Hypothalamus (tissue), 51 donors: Measurements from ENCODE around the gene ARHGAP10.

Source experiments
- DNase-seq, 51 donors: peaks; one replicate each; lab custom pipeline; 2025; lab: John Stamatoyannopoulos, UW

The ARHGAP10 gene

DNA sequence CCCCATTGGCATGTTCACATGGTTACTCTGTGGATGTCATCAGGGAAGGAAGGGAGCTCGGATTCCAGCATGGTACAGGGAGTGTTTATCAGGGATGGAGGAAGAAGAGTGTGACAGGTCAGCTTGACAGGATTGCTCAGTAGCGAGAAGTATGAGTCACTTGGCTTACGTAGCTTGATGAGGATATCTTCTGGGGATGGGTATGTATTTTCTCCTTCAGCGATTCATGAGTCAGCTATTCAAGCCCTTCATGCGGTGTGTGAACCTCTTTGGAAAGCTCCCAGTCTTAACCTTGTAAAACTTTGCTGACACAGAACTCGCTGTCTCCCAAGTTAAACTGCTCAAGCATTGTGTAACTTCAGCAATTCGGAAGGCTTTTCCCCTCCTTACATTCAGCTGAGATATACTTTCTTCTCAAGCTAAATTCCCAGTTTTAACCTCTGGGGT is 275.4 kb downstream of the ARHGAP10 start:
- no peak for DNase-seq

DNA sequence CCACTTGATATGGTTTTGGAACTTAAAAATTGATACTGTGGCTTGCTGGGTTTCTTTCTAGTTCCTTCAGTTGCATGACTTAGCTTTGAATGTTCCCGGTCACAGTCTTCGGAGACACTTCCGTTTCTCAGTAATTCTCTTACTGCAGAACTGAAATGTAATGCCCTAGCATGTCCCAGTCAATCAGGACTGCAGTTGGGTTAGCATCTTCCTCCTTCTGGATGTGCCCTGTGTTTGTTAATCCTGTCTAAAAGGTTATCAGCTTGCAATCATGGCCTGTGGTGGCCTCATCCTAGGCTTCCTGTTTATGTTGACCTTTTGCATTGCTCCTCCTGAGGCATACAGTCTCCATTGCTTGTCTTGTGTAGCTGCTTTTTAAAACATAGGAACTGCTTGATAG is 275.9 kb downstream of the ARHGAP10 start:
- DNase-seq: no peak

DNA sequence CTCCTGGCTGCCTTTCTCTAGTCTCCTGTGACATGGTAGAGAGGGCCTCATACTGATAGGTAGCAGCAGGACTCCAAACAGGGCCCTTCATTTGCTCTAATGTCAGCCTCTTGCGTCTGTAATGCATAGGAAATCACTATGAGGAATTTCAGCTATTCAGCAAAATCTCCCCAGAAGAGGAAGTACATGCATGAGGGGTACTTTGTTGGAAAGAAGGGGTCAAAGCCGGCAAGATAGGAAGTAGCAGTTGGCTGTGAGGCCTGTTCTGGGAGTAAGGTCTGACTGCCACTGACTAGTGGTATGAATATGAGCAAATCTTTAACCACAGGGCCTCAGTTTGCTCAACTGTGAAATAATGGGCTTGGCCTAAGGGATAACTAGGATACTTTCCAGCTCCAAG is 283.2 kb downstream of the ARHGAP10 start:
- DNase-seq: no peak

DNA sequence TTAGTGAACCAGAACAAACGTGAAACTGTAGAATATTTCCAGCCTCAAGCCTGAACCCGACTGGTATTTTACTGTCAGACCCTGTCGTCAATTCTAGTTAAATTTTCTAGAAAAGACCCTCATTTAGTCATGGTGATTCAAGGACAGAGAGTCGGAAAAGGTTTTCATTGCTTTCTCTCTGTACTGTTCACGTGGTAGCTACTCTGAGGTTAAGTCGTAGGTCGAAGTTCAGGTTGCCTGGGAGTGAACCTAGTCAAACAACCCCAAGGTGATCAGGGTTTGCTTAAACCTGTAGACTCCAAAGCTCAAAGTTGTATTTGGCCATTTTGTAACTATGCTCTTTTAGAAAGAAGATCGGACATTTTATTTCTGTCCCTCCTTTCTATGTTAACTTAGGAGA is 283.6 kb downstream of the ARHGAP10 start:
- no peak for DNase-seq

DNA sequence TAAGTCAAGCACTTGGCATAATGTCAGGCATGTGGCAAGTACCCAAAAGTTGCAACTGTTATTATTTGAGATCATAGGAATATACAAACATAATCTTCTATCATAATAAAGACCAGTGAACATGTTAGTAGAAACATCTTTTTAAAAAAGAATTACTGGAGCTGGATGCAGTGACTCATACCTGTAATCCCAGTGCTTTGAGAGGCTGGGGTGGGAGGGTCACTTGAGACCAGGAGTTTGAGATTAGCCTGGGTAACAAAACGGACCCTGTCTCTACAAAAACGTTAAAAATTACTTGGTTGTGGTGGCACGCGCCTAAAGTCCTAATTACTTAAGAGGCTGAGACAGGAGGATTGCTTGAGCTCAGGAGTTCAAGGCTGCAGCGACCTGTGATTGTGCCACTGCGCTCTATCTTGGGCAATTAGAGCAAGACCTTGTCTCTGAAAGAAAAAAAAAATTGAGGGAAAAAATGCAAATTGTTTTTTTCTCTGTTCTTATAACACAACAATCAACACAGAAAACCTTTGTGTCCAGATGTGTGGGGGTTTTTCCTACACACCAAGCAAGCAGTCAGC is 284.3 kb downstream of the ARHGAP10 start:
- no peak for DNase-seq

DNA sequence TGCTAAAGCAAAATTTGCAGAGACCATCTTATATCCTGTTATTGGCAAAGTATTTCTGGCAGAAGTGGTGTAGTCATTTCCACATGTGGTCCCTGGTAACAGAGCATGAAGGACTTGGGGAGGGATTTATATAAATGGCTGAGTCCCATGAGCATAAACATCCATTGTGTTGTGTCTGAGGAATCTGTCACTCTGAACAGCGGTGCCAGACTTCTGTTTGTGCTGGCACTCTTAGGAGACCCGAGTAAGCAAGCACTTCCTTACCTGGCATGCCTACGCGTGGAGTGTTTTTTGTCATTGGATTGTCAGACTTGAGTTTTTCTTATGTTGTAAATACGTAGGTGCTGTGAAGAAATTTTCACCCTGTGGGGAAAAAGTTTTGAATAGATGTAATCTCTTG is 285.9 kb downstream of the ARHGAP10 start:
- DNase-seq: no peak

DNA sequence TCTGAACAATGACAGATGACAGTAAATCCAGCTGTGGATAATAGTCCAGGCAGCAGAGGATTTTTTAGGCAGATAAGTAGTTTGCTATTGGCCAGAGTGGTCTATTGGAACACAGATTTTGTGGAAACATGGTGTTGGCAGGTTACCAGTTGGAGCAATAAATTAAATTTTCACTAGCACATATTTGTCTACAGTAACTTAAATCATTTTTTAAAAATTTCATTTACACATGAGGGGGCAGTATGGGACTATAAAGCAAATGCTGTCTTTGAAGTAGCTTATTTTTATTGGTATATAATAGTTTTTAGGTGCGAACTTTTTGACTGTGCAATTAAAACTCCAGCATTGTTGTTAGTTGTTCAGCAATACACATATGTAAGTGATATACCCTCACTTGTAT is 289.8 kb downstream of the ARHGAP10 start:
- no peak for DNase-seq

DNA sequence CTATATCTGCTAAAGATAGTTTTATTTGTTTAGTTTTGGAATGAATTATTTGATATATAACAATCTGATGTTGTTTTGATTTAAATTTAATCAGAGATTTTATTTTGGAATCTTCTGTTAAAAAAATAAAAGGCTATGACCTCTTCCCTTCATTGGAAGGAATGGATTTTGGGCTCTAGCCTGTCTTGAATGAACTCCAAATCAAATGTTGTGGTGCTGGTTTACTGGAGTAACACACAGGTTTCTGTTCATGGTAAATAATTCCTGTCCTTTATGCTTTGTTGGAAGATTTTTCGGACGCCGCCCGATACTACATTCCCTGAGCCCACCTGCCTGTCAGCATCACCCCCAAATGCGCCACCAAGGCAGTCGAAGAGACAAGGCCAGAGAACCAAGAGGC is 291.1 kb downstream of the ARHGAP10 start:
- no peak for DNase-seq

DNA sequence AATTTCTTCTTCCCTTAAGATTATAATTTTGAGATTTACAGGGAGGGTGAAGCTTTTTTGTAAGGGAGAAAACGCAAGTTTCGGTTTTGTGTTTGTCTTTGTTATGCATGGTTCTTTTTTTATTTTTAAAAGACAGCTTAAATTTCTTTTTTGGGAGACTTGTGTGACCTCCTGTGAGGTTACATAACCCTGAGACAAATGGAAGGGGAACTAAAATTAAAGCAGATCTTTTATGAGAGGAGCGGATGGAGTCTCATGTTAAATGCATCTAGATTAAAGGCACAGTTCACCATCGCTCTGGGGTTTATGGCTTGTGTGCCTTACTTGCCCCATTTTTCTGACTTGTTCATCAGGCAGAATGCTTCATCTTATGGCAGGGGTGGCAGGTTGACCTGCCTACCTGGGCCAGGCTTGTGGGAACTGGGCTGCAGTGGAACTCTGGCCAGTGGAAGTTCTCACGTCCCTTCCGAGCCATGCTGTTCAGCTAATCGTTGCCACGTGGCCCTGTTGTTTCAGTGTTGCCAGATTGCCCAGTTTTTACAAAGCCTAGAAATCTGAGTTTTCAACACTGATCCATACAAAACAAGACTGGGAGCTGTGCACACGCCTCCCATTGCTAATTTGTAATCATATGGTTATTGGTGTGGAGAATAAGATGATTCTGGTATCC is 291.8 kb downstream of the ARHGAP10 start:
- DNase-seq: no peak

DNA sequence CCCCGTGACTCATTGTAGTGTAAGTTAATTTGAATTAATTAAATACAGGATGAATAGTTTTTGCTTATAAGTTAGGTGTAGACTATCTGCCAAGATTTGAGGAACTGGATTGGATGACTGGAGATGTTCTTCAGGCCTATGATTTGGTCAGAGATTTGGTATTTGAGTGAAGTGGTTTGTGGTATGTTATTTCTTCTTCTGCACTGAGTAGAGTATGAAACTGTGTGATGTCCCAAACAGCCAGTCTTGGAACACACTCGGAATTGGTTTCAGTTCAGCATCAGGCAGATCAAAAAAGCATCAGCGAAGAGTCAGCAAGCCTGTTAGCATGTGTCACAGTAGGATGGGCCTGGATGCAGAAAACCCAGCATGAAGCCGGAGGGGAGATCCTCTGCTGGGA is 294.1 kb downstream of the ARHGAP10 start:
- no peak for DNase-seq

DNA sequence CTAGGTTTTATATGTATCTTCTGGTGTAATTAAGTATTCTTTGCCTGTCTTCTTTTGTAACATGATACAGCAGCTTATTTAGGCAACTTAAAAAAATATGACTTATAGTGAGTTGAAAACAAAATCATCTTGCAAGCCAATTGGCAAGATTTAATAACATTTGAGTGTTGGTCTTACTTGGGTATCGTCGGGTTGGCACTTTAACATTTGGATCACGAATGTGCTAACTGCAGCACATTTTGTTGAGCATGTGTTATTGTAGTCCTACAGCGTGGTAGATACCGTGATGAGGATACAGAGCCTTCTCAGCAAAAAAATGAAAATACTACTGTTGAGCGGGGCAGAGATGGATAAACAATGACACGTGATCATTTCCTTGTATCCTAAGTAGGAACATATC is 295.3 kb downstream of the ARHGAP10 start:
- DNase-seq: no peak

DNA sequence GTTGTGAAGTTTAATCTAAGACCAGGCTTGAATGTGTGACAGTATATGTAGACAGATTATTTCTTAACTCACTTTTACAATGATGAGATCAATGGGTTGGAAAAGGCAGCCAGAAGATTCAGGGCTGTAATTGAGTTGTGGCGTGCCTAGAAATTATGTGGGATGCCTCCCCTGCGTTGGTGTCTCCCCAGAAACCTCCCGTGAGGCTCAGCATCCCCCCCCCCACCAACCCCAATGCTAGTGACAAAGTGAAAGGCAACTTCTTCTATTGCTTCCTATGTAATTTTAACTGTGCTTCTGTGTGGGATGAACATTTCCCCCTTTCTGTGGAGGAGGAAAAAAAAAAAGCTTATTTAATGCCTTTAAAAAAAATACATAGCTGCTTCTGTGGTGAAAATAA is 297.9 kb downstream of the ARHGAP10 start:
- peak in 1 of 51 donors; percentile 16 for DNase-seq

DNA sequence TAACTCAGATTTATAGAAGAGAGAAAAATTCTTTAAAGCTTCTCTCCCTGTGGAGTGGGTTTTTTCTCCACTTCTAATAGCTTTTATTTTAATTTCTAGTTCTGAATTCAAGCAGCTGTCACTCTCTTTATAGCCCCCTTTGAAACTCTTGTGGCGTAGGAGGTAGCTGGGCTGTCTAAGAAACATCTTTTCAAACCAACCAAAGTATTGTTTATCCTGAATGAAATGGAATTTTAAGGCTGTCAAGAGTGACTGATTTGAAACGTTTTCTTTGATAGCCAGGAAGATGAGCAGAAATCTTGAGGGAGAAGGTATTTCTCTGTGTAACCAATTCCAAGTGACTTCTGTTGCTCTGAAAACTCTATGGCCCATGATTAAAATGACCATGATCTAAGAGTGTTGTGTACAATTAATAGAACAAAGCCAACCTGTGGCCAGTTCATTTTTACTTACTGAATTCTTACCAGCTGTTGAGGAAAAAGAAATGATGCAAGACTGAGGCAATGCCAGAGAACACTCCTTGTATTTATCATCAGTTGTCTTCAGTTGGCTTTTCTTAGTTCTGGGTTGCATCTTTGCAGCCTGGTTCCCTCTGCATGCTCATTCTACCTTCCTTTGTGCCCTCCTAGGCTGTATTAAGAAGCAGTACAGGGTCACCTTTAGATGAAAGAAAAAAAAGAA is 298.4 kb downstream of the ARHGAP10 start:
- no peak for DNase-seq

DNA sequence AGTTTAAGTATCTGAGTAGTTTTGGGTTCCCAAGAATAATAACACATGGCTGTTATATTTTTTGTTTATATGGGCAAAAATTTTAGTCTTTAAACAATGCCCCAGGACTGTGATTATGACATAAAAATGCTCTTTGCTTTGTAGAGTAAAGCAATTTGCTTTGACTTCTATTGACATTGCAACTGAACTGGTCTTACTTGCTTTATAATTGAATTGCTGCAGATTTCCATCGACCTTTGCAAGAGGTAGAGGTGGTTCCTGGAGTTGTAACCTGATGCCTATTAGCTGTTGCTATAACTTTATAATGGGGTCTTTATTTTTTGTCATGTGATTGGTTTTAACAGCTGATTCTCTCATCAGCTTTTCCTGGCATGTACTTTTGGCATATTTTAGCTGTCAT is 302.9 kb downstream of the ARHGAP10 start:
- DNase-seq: no peak

DNA sequence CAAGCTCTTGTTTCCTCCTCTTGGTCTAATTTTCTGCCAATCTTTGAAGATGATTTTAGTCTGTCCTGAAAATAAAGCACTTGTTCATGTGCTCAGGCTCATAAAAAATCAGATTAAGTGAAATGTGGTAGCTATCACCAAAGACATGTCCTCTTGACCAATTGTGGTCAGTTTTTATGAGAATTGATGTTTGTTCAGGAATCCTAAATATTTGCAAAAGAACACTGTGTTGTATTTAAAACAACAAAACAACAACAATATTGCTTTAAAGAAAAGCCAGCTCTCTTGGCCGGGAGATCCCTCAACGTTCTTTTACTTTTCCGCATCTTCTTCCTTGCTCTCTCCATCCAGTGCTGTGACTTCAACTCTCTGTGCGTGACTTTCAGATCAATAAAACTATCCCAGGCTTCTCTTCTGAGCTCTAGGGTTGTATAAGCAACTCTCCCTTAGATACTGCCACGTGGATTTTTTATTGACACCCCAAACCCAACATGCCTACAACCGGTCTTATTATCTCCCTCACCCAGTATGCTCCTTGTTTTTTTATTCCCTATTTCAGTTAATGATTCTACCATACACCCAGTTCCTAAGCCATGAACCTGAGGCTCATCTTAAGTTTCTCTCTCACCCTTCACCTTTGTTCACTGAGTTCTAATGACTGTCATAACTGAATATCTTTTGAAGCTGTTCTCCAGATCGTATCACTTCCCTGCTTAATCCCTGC is 309.9 kb downstream of the ARHGAP10 start:
- no peak for DNase-seq

DNA sequence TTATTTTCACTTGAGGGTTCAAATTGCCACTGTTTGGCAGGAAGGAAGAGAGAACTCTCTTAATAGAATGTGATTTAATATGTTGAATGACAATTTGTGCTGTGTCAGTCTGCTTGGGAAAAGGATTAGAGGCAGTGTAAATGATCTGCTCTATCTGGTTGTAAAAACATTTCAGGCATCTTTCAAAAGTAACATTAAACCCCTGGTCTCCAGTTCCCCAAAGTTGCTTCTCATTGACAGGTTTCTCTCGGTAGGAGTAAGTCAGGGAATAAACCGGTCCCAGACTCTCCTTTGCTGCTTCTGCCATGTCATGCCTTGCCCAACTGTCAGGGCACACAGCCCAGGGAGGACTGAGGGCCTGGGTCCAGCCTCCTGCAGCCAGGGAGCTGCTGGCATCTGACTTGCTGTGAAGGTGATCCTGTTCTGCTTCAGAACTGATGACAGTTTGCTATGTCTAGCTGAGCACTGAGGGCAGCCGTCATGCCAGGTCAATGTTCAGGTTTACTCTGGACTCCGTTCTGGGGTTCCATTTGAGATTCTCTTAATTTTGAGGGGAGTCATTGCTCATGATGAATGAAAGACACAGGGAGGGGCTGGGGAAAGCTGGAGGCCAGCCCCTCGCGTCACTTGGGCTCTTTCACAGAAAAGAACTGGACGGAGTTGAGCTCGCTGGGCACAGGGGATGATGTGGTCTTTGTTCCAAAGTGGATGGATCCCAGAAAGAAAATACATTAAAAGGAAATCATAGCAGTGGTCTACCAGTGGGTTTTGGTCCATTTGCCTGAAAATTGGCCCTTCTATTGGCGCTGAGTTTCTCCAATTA is 312.4 kb downstream of the ARHGAP10 start:
- DNase-seq: peak in 21 of 51 donors; percentile 6 to 49 (median 23)

DNA sequence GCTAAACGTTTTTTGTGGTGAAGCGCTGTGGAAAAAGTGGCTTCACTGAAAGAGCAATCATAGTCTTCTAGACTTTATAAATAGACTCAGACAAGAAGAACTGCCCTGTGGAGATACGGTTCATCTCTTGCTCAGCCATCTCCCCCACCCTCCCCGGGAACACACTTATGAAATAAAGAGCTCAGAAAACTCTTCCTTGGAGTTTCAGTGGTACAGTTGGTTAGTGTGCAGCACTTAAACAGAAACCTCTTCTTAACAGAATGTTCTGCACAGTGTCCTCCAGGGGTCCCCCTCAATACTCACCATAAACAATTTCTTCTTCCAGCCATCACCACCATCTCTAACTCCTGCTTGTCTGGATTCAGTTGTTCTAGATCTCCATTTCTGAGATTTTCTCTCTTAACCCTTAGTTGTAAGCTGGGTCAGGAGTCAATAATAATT is 313.0 kb downstream of the ARHGAP10 start:
- DNase-seq: peak in 1 of 51 donors; percentile 22

DNA sequence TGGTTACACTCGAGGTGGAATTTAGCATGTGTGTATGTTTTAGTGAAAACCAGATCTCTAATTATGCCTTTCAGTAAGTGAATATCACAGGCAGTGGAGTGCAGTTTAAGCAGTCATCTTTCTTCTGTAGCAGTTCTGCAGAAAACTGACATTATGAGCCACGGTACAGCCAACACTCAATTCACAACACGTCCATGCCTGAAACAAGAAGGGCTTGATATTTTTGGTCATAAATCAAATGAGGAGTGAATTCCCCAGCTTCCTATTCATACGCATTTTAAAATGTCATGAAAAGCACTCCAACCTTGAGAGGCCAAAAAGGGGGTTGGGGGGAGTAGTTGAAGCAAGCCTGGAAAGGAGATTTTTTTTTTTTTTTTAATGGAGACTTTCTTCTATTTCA is 316.7 kb downstream of the ARHGAP10 start:
- DNase-seq: no peak

DNA sequence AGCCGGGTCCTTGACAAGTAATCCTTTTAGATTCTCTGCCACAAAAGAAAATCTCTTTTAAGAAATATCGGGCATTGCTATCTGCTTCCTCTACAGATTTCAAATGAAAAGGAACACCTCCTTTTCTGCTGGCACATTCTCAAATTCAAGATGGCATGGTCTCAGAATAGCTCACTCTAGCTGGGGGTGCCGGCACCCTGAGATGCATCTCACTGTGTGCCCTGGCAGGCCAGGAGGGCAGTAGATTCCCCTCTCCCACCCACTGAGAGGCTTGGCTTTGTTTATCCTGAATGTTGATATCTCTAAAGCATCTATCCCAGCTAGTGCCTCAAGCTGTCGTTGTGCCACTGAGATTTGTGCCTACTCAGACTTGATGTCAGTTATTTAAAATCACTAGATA is 319.5 kb downstream of the ARHGAP10 start:
- DNase-seq: no peak

DNA sequence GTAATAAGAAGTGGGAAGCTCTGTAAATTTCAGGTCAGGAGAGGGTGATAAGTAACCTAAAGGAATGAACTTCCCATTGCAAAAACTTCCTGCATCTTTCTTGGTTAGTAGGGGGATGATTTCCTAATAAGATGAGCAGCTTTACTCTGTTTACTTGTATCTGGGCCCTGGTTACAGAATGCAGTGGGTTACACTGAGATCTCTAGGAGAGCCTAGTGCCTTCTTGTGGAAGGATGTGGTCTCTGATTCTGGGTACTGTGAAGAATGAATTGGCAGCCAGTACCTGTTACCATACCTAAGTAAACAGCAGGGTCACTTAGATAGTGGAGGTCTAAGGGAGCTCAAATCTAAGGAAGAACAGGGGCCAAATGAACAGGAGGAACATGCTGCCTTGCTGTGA is 320.6 kb downstream of the ARHGAP10 start:
- no peak for DNase-seq
